GM12865 (cell line): ENCODE results near the gene FAM78A.
A peak's percentile ranks its signal among the peaks of the same experiment; 100 is the strongest.
"Not testable (repeated sequence)": the region's sequence is repeated elsewhere in the genome, so short reads cannot be mapped to it uniquely, and the experiment has no call there.

ENCODE experiments used
- DNase-seq: peaks from one replicate; pipeline ENCODE4 v3.0.0; 2010; ENCODE audit warnings: low read depth
- H3K4me3 ChIP-seq: 2 replicates; pipeline ENCODE4 v1.5.1; 2011; ENCODE audit warnings: mild to moderate bottlenecking, low read depth, low read length, control low read depth
- TF ChIP-seq, protein P1 (sequence below): IDR thresholded peaks from 2 replicates; pipeline ENCODE4 v1.5.1; 2011; ENCODE audit warnings: low read length, control low read depth, low read depth, inconsistent platforms; ENCODE audit not compliant: insufficient read depth; ENCODE audit errors: missing control alignments

Gene FAM78A

DNA sequence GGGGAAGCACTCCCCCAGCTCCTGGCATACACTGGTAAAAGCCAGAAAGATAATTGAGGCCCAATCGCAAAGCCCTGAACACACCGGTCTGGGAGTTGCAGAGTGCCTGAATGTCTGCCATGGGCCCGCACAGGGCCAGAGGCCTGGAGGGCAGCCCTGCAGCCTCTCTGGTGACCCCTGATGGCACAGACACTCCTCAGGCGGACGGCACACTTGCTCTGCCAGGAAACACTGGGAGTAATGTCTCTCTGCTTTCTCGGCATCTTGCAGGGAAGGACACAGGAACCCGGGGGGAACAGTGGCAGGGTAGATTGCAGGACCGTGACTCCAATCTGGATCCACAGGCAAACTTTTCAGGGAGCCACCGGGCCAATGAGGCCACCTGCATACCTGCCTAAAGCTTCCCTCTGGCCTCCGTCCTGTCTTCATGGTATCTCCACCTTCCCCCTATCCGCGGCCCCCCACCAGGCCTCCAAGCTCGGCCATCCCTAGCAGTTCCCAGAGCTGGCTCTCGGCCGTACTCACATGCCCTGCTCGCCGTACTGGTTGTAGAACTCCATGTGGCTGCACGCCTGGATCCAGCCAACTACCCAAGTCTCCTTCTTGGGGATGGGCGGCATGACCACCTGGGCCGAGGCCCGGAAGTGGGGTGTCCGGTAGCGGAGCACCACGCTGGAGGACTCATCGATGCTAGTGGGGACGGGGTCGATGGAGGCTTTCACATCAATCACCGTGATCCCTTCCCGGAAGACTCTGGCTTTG is 797 bp downstream of the FAM78A start:
- DNase-seq, result peak; percentile 76
- H3K4me3 ChIP-seq, result peak overlapping the region; percentile 79
- TF ChIP-seq, protein P1, sequence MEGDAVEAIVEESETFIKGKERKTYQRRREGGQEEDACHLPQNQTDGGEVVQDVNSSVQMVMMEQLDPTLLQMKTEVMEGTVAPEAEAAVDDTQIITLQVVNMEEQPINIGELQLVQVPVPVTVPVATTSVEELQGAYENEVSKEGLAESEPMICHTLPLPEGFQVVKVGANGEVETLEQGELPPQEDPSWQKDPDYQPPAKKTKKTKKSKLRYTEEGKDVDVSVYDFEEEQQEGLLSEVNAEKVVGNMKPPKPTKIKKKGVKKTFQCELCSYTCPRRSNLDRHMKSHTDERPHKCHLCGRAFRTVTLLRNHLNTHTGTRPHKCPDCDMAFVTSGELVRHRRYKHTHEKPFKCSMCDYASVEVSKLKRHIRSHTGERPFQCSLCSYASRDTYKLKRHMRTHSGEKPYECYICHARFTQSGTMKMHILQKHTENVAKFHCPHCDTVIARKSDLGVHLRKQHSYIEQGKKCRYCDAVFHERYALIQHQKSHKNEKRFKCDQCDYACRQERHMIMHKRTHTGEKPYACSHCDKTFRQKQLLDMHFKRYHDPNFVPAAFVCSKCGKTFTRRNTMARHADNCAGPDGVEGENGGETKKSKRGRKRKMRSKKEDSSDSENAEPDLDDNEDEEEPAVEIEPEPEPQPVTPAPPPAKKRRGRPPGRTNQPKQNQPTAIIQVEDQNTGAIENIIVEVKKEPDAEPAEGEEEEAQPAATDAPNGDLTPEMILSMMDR, result peak; percentile 59

DNA sequence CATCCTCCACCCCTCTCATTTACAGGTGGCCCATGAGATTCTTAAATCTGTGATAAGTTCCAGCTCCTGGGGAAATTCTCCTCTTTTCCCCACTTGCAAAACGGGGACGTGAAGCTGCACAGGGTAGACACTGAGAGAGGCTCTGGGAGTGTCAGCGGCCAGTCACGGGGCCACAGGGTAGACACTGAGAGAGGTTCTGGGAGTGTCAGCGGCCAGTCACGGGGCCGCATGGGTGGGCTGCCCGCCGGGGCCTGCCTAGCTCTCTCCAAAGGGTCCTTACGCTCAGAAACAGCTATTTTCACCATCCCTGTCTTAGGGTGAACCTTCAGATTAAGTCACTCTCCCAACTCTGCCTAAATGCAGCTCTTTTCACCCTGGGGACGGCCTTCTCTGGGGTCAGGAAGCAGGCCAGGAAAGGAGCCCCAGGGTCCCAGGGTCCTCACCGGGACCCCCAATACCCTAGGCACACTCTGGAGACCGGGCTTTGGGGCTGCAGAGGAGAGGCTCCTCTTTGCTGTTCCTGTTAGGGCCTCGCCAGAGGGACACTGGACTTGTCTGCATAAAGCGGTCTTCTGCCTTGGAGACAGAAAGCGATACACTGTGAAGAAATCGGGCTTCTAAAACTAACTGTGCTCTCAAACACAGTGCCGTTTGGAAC is 1.5 kb downstream of the FAM78A start:
- peak overlapping the region; percentile 79 for H3K4me3 ChIP-seq
- TF ChIP-seq, protein P1, result no peak
- peak; percentile 60 for DNase-seq

DNA sequence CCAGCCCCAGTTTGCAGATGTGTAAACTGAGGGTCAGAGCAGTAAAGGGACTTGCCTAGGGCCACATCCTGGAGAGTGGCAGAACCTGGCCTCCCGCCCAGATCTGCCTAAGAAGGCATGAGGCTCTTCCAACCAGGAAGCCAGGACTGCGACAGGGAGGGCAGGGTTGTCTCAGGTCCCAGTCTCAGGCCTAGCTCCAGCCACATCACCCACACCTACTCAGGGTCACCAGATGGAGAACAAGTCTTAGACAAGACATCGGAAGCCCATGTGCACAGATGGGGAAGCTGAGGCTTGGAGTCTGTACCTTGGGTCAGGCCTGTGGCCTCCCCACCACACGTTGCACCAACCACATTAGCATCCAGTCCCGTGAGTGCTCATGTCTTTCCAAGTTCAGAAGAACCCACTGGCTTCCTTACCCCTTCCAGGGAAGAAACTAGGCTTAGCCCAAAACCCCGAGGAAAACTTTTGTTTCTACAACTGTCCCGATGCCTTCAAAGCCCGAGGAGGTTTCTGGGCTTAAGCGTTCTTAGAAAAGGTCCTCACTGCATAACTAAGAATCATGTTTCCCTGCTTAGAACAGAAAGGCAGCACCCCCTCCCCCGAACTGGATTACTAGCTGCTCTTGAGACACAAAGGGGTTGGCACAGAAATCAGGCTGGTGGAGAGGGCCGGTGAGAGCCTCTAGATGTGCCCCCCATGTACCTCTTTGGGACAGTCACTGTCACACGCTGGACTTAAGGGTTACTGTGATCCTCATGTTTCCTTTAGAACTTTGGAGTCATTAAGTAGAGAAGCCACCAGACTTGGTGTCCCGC is 2.2 kb downstream of the FAM78A start:
- DNase-seq, result peak; percentile 65
- TF ChIP-seq, protein P1, result no peak
- H3K4me3 ChIP-seq, result peak overlapping the region; percentile 79

DNA sequence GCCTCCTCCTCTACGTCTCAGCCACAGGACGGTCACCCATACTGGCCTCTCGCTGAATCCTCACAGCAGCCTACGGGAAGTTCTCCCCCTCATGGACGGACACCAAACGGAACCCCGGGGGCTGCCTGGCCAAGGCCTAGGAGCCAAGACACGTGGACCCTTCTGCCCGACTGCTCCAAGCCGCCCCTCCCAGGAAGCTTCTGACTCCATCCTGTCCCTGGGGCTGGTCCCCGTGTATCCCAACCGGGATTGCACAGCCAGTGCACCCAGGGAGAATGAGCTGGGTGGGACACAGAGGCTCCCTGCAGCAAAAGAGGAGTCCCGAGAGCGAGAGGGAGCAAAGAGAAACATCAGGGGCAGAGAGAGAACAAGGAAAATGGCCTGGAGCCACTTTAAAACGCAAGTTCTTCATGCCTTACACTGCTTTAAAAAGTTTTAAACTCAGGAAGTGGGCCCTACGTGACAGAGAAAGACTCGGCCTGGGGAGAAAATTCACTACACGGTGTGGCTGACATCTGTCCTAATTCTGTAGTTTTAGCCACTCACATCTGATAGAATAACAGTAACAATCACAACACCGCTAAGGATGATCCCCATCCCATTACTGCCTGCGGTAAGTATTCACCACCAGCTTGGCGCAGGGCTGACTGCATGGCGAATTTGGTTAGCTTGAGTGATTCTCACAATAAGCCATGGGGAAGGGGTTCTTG is 3.0 kb downstream of the FAM78A start:
- TF ChIP-seq, protein P1, result peak; percentile 13
- peak overlapping the region; percentile 79 for H3K4me3 ChIP-seq
- DNase-seq, result peak; percentile 73

DNA sequence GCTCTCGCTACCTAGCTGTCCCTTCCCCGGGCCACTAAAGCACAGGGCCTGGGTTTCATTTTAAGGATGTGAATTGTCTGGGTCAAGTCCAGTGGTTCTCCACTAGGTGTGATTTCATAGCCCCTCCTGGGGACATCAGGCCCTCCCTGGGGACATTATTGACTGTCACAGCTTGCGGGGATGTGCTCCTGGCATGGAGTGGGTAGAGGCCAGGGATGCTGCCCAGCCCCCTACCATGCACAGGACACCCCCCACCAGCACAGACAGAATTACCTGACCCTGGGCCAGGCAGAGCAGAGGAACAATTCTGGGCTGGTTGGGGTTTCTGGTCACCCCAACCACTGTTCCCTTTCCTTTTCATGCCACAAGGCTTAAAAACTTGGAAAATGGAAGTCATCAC is 4.1 kb downstream of the FAM78A start:
- peak; percentile 35 for DNase-seq
- H3K4me3 ChIP-seq, result peak overlapping the region; percentile 79
- TF ChIP-seq, protein P1, result no peak

DNA sequence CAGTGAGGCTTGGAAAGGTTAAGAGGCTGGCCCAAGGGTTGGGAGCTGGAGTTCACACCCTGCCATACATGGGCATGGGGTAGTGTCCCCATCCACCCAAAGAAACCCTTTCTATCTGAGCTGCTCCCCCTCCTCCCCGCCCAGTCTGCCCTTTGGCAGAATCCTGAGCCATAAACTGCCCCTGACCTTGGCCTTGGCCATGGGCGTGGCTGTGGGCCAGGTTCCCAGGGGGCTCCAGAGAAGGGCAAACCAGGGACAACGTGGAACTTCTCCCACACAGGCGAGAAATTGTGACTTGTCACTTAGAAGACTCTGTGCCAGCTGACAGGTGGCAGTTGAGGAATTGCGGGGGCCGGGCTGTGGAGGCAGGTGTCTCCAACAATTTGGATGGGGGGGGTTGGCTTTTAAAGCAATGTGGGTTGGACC is 4.8 kb downstream of the FAM78A start:
- peak overlapping the region; percentile 79 for H3K4me3 ChIP-seq
- TF ChIP-seq, protein P1, result no peak

DNA sequence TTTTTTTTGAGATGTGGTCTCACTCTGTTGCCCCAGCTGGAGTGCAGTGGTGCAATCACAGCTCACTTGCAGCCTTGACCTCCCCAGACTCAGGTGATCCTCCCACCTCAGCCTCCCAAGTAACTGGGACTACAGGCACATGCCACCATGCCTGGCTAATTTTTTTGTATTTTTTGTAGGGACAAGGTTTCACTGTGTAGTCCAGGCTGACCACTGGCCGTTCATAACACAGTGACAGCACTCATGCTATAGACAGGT is 5.4 kb downstream of the FAM78A start:
- DNase-seq, result not testable (repeated sequence)
- peak overlapping the region; percentile 79 for H3K4me3 ChIP-seq

More for the DNA sequence above, 4.8 kb downstream of the FAM78A start:
- no peak for DNase-seq
